RWPE2 (cell line): ENCODE data around the gene ZNF622.

ENCODE experiments used
- ATAC-seq: fragments of 200-7000 bp; cut with Tn5 transposase; 3 replicates; pipeline ENCODE4 v1.9.1; 2021; ENCODE audit warnings: low read depth
- DNase-seq: peaks from one replicate; pipeline ENCODE4 v3.0.0-alpha.2; 2020; ENCODE audit warnings: low spot score
- H3K27ac ChIP-seq: fragments of 450-650 bp; 2 replicates; pipeline ENCODE4 v1.5.1; 2017; ENCODE audit warnings: mild to moderate bottlenecking; ENCODE audit not compliant: poor library complexity, severe bottlenecking
- H3K27me3 ChIP-seq: fragments of 250-450 bp; sonication (Bioruptor Pico); 2 replicates; pipeline ENCODE4 v1.5.1; 2021; ENCODE audit warnings: mild to moderate bottlenecking, moderate library complexity; ENCODE audit not compliant: insufficient read depth, poor library complexity, severe bottlenecking
- H3K36me3 ChIP-seq: fragments of 250-450 bp; sonication (Bioruptor Pico); 2 replicates; pipeline ENCODE4 v1.5.1; 2020; ENCODE audit warnings: low read depth, mild to moderate bottlenecking, moderate library complexity
- H3K4me1 ChIP-seq: fragments of 250-450 bp; sonication (Bioruptor Pico); 2 replicates; pipeline ENCODE4 v1.5.1; 2021; ENCODE audit warnings: mild to moderate bottlenecking, moderate library complexity; ENCODE audit not compliant: insufficient read depth, poor library complexity, severe bottlenecking
- H3K4me3 ChIP-seq: fragments of 250-450 bp; sonication (Bioruptor Pico); 2 replicates; pipeline ENCODE4 v1.5.1; 2021; ENCODE audit warnings: mild to moderate bottlenecking, moderate library complexity; ENCODE audit not compliant: severe bottlenecking
- H3K9me3 ChIP-seq: fragments of 250-450 bp; sonication (Bioruptor Pico); 2 replicates; pipeline ENCODE4 v1.5.1; 2021; ENCODE audit warnings: mild to moderate bottlenecking, moderate library complexity; ENCODE audit not compliant: severe bottlenecking
- CTCF ChIP-seq: fragments of 450-650 bp; IDR thresholded peaks from one replicate; pipeline ENCODE4 v1.5.1; 2017; ENCODE audit warnings: mild to moderate bottlenecking, moderate library complexity; ENCODE audit not compliant: poor library complexity, severe bottlenecking

ZNF622 gene

GRCh38 chr5:16406630-16407029, 59.0 kb downstream of the ZNF622 start:
- no peak for DNase-seq
- ATAC-seq: no peak
- peaks cover 8% of the 10 kb centered on the region for H3K27me3 ChIP-seq
- TF ChIP-seq CTCF: no peak
- no peaks in the 10 kb centered on the region for H3K9me3 ChIP-seq
- H3K4me1 ChIP-seq: no peaks in the 10 kb centered on the region
- H3K4me3 ChIP-seq: no peak overlapping the region
- no peaks in the 10 kb centered on the region for H3K36me3 ChIP-seq
- H3K27ac ChIP-seq: no peak overlapping the region

- TF ChIP-seq CTCF: no peak
- Histone ChIP-seq H3K27me3 (peaks cover 8% of the 10 kb centered on the region), H3K4me3 (no peak overlapping the region), H3K9me3 (no peaks in the 10 kb centered on the region), H3K36me3 (no peaks in the 10 kb centered on the region), H3K4me1 (no peaks in the 10 kb centered on the region), H3K27ac (no peak overlapping the region)
- ATAC-seq: no peak
- no peak for DNase-seq
Observed at GRCh38 chr5:16406023-16406422, 59.6 kb downstream of the ZNF622 start.
